SJCRH30 (cell line): ENCODE measurements around the gene RAF1. TPM values are rescaled to one million over a fixed set of nuclear protein-coding genes. Genes with fewer than 3 reads are reported as not detected.

Experiments
- DNase-seq, 2 experiments: peaks; one replicate each; pipeline ENCODE4 v3.0.0-alpha.2; 2015 to 2020
- H3K27ac ChIP-seq: fragments of 250-450 bp; sonication (Bioruptor Pico); 2 replicates; pipeline ENCODE4 v1.5.1; 2020; ENCODE audit warnings: mild to moderate bottlenecking, moderate library complexity
- H3K27me3 ChIP-seq: fragments of 250-450 bp; sonication (Bioruptor Pico); 2 replicates; pipeline ENCODE4 v1.5.1; 2020; ENCODE audit warnings: mild to moderate bottlenecking, moderate library complexity
- H3K36me3 ChIP-seq: fragments of 250-450 bp; sonication (Bioruptor Pico); 2 replicates; pipeline ENCODE4 v1.5.1; 2020; ENCODE audit warnings: mild to moderate bottlenecking, moderate library complexity
- H3K4me1 ChIP-seq: fragments of 250-450 bp; sonication (Bioruptor Pico); 2 replicates; pipeline ENCODE4 v1.5.1; 2020; ENCODE audit warnings: mild to moderate bottlenecking, moderate library complexity
- H3K4me3 ChIP-seq: fragments of 250-450 bp; sonication (Bioruptor Pico); 2 replicates; pipeline ENCODE4 v1.5.1; 2020; ENCODE audit warnings: mild to moderate bottlenecking, moderate library complexity
- H3K9me3 ChIP-seq: fragments of 250-450 bp; sonication (Bioruptor Pico); replicated peaks from 2 replicates; pipeline ENCODE4 v1.5.1; 2020; ENCODE audit warnings: mild to moderate bottlenecking, moderate library complexity
- total RNA-seq: library from RNA; depleted of rRNA; stranded (reverse); fragments of >200 nt; shearing (Covaris generic); gene quantifications from 2 replicates; pipeline ENCODE4 v1.2.3, GENCODE V29; 2014

The RAF1 gene
- total RNA-seq, 1 experiment from 2014 or later, result 129 TPM

DNA sequence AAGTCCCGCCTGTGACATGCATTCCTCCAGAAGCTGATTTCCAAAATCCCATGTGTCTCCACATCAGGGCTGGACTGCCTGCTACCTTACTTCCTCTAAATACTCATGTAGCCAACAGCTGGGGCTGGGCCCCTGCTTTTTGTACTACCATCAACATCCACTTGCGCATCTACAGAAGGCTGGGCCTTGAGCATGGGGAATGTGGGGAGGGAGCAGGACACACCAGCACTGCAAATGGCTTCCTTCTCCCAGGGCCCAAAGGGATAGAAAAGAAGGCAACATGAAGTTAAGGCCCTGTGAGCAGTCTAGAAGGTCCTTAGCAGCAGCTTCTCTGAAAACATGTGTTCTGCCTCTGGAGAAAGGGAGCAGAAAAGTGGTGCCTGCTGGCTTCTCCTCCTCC lies 79.8 kb downstream of the RAF1 start:
- Histone ChIP-seq H3K27ac (no peak overlapping the region), H3K9me3 (0 out of 2 replicates have a peak, but pooled peaks cover 1% of the 10 kb centered on the region), H3K4me3 (no peak overlapping the region), H3K4me1 (peaks cover 5% of the 10 kb centered on the region; the same call in 1 of the 2 replicates), H3K36me3 (peaks cover 80% of the 10 kb centered on the region), H3K27me3 (no peaks in the 10 kb centered on the region)
- DNase-seq, result no peak

DNA sequence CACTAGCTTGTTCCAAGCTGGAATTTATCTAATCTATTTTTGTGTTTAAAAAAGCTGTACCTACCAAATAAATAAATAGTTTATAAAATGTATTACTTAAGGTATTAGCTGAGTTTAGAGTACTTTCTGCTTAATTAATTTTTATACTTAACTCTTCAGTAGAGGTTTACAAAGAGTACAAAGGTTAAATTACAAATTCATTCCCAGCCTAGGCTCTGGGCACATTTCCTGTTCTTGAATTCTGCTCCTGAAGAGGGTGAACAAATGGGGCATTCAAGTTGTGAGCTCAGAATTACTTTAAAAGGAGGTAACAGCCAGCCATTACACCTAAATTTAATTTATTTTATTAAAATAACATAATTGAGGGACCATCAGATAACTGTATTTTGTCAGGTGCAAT lies 80.6 kb downstream of the RAF1 start:
- H3K36me3 ChIP-seq, result peaks cover 72% of the 10 kb centered on the region
- no peaks in the 10 kb centered on the region for H3K9me3 ChIP-seq
- H3K4me3 ChIP-seq, result no peak overlapping the region
- no peak overlapping the region for H3K27ac ChIP-seq
- H3K4me1 ChIP-seq, result peaks cover 5% of the 10 kb centered on the region; the same call in 1 of the 2 replicates
- H3K27me3 ChIP-seq, result no peaks in the 10 kb centered on the region
- DNase-seq, result no peak

DNA sequence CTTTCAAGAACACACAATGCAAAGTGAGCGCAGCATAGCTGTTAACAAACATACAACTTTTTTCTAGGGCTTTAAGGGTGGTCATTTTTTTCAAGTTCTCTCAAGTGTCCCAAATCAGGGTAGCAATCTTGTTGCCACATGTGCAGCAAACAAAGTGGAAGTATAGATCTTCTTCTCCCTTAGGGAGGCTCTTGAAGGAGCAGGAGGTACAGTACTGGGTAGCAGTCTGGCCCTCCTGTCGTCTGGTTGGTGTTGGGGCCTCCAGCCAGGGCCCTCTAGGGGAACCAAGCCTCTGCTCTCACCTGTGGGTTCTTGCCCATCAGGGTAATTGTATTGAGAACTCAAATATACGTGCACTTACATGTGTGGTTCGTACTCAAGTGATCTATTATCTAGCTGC lies 81.2 kb downstream of the RAF1 start:
- Histone ChIP-seq H3K9me3 (no peaks in the 10 kb centered on the region), H3K27ac (no peak overlapping the region), H3K4me3 (no peak overlapping the region), H3K4me1 (peaks cover 2% of the 10 kb centered on the region; the same call in 1 of the 2 replicates), H3K36me3 (peaks cover 71% of the 10 kb centered on the region), H3K27me3 (no peaks in the 10 kb centered on the region)
- DNase-seq, result no peak

DNA sequence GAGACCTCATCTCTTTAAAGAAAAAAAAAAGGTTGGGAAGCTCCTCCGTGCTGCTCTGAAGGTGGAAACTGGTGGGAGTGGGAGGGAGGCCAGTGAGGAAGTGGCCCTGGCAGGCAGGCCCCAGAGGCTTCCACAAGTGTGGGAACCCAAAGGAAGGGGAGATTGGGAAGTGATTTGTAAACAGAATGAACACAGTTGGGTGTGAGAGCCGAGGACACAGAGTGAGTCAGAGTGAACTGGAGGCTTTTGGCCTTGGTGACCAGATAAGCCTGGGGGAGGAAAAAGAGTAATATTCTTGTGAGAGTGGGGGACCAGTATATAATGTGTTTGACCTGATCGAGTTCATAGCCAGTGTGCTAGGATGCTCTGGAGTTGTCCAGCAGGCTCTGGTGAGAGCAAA lies 84.0 kb downstream of the RAF1 start:
- Histone ChIP-seq H3K4me1 (peaks cover 2% of the 10 kb centered on the region; the same call in 1 of the 2 replicates), H3K36me3 (peaks cover 70% of the 10 kb centered on the region), H3K27ac (no peak overlapping the region), H3K4me3 (no peak overlapping the region), H3K27me3 (no peaks in the 10 kb centered on the region), H3K9me3 (no peaks in the 10 kb centered on the region)
- no peak for DNase-seq

DNA sequence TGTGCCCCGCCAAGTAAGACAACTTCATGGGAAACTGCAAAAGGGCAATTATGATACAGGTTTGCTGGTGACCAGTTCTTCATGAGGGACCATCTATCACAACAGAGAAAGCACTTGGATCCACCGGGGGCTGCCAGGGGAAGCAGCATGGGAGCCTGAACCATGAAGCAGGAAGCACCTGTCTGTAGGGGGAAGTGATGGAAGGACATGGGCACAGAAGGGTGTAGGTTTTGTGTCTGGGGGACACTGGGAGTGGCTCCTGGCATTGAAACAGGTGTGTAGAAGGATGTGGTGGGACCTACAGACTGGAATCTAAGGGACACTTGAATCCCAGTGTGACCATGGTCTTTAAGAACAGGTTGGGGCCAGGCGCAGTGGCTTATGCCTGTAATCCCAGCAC lies 84.5 kb downstream of the RAF1 start:
- H3K27me3 ChIP-seq, result no peaks in the 10 kb centered on the region
- no peak overlapping the region for H3K27ac ChIP-seq
- DNase-seq, result no peak
- no peak overlapping the region for H3K4me3 ChIP-seq
- H3K9me3 ChIP-seq, result no peaks in the 10 kb centered on the region
- no peaks in the 10 kb centered on the region for H3K4me1 ChIP-seq
- peaks cover 69% of the 10 kb centered on the region for H3K36me3 ChIP-seq

DNA sequence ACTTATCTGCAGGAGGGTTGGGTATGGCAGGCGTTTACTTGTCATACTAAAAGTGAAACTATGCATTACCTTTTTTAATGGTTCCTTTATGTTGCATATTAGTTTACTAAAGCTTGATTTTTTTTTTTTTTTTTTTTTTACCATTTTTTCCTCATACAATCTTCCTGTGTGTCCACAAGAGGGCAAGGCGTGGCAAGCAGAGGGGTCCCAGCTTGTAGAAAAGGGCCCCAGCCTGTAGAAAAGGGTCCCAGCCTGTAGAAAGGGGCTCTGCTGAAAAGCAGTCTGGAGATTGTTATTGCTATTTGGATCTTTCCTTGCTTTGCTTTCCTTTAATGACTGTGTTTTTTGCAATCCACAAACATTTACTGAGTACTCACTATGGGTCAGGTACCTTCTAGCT lies 85.2 kb downstream of the RAF1 start:
- no peaks in the 10 kb centered on the region for H3K9me3 ChIP-seq
- H3K4me3 ChIP-seq, result no peak overlapping the region
- H3K4me1 ChIP-seq, result no peaks in the 10 kb centered on the region
- no peak for DNase-seq
- H3K27ac ChIP-seq, result no peak overlapping the region
- peaks cover 62% of the 10 kb centered on the region for H3K36me3 ChIP-seq
- H3K27me3 ChIP-seq, result no peaks in the 10 kb centered on the region

DNA sequence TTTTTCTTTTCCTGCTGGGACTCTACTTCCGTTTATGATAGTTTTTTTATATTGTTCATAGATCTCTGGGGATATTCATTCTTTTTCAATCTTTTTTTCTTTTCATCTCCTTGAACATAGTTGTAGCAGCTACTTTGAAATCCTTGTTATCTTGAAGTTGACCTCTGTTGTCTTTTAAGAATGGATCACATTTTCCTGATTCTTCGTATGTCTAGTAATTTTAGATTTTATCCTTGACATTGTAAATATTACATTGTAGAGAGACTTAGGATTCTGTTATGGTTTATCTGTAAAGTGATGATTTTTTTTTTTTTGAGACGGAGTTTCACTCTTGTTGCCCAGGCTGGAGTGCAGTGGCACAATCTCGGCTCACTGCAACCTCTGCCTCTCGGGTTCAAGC lies 86.5 kb downstream of the RAF1 start:
- no peaks in the 10 kb centered on the region for H3K9me3 ChIP-seq
- no peak overlapping the region for H3K27ac ChIP-seq
- H3K27me3 ChIP-seq, result no peaks in the 10 kb centered on the region
- no peak overlapping the region for H3K4me3 ChIP-seq
- DNase-seq, result no peak
- no peaks in the 10 kb centered on the region for H3K4me1 ChIP-seq
- H3K36me3 ChIP-seq, result peaks cover 57% of the 10 kb centered on the region

DNA sequence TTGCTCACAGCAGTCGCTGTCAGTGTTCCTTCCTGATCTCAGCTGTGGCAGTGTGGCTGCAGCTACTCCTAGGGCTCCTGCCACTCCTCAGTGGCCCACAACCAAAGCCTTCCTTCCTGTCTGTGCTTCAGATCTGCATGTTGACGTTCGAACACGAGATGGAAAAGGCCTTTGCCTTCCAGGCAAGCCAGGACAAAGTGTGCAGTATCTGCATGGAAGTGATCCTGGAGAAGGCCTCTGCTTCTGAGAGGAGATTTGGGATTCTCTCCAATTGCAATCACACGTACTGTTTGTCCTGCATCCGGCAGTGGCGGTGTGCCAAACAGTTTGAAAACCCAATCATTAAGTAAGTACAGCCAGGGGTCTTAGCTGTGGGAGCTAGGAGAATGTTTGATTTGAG lies 89.3 kb downstream of the RAF1 start:
- no peak overlapping the region for H3K4me3 ChIP-seq
- no peak overlapping the region for H3K27ac ChIP-seq
- H3K27me3 ChIP-seq, result no peaks in the 10 kb centered on the region
- H3K9me3 ChIP-seq, result no peaks in the 10 kb centered on the region
- H3K36me3 ChIP-seq, result peaks cover 62% of the 10 kb centered on the region
- no peak for DNase-seq
- H3K4me1 ChIP-seq, result no peaks in the 10 kb centered on the region

DNA sequence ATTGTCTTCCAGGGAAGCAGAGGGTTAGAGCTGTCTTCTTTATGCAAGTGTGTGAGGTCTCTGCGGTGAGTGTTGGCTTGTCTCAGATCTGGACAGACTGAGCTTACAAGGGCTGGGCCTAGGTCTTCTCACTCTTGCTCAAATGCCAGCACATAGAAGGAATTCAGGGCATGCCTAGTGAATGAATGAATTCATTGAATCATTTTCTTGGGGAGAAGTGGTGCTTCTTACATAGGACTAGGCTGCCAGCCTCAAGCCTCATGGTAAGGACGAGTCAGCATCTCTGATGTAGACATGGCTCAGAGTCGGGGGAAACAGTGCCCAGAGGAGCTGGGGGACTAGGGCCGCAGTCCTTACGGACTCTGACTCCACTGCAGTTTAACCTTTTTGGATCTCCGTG lies 89.8 kb downstream of the RAF1 start:
- Histone ChIP-seq H3K4me1 (no peaks in the 10 kb centered on the region), H3K4me3 (no peak overlapping the region), H3K27me3 (no peaks in the 10 kb centered on the region), H3K9me3 (no peaks in the 10 kb centered on the region), H3K36me3 (peaks cover 61% of the 10 kb centered on the region), H3K27ac (no peak overlapping the region)
- no peak for DNase-seq

DNA sequence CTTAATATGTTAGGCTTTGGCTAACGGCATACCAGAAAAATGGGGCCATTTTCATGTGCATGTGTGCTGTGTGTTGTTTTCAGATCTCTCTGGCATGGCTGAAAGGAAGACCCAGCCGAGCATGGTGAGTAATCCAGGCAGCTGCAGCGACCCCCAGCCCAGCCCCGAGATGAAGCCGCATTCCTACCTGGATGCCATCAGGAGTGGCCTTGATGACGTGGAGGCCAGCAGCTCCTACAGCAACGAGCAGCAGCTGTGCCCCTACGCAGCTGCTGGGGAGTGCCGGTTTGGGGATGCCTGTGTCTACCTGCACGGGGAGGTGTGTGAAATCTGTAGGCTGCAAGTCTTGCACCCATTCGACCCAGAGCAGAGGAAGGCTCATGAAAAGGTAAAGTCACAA lies 91.9 kb downstream of the RAF1 start:
- Histone ChIP-seq H3K27me3 (no peaks in the 10 kb centered on the region), H3K9me3 (no peaks in the 10 kb centered on the region), H3K4me3 (no peak overlapping the region), H3K27ac (no peak overlapping the region), H3K4me1 (no peaks in the 10 kb centered on the region), H3K36me3 (peaks cover 52% of the 10 kb centered on the region)
- DNase-seq, result no peak

DNA sequence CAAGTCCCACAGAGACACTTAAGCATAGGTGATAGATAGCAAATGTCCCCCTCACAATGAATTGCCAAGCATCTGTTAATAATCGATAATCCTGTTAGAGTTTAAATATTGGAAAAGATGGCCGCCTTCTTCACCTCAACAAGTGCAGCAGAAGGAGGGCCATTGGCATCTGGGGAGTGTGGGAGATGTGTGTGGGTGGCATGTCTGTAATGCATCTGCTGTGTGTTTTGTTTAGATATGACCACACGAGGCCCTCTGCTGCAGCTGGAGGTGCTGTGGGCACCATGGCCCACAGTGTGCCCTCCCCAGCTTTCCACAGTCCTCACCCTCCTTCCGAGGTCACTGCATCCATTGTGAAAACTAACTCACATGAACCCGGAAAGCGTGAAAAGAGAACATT lies 94.1 kb downstream of the RAF1 start:
- no peak for DNase-seq
- no peak overlapping the region for H3K4me3 ChIP-seq
- H3K4me1 ChIP-seq, result no peaks in the 10 kb centered on the region
- no peaks in the 10 kb centered on the region for H3K27me3 ChIP-seq
- peaks cover 2% of the 10 kb centered on the region; the same call in 1 of the 2 replicates for H3K9me3 ChIP-seq
- H3K27ac ChIP-seq, result no peak overlapping the region
- H3K36me3 ChIP-seq, result peaks cover 35% of the 10 kb centered on the region

DNA sequence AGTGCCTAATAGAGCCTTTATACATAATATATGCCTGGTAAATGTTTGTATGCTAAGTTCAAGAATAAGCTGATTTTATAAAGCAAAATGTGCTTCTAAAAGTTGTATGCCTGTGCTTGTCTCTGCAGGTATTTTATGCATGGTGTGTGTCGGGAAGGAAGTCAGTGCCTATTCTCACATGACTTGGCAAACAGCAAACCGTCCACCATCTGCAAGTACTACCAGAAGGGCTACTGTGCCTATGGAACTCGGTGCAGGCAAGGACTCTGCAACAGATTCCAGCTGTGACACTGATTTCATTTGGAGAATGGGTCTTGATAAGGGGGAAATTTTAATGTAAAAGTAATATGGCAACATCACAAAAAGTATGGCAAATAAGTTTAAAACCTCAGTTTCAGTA lies 95.2 kb downstream of the RAF1 start:
- no peak overlapping the region for H3K4me3 ChIP-seq
- H3K36me3 ChIP-seq, result peaks cover 32% of the 10 kb centered on the region
- no peaks in the 10 kb centered on the region for H3K4me1 ChIP-seq
- no peaks in the 10 kb centered on the region for H3K27me3 ChIP-seq
- no peak overlapping the region for H3K27ac ChIP-seq
- DNase-seq, result no peak
- peaks cover 2% of the 10 kb centered on the region; the same call in 1 of the 2 replicates for H3K9me3 ChIP-seq

DNA sequence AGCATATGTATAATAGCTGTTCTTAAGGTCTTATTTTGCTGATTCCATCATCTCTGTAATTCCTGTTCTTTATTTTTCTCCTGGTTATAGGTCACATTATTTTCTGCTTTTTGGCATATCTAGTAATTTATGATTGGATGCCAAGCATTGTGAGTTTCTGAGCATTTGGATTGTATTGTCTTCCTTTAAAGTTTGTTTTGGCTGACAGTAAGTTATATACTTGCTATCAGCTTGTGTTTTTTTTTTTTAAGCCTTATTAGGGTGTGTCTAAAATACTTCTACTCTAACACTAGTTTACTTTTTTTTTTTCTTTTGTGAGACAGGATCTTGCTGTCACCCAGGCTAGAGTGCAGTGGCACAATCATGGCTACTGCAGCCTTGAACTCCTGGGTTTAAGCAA lies 96.9 kb downstream of the RAF1 start:
- peaks cover 20% of the 10 kb centered on the region for H3K36me3 ChIP-seq
- no peak overlapping the region for H3K27ac ChIP-seq
- H3K4me1 ChIP-seq, result peaks cover 7% of the 10 kb centered on the region
- H3K27me3 ChIP-seq, result no peaks in the 10 kb centered on the region
- H3K4me3 ChIP-seq, result no peak overlapping the region
- peaks cover 2% of the 10 kb centered on the region; the same call in 1 of the 2 replicates for H3K9me3 ChIP-seq
- DNase-seq, result no peak

DNA sequence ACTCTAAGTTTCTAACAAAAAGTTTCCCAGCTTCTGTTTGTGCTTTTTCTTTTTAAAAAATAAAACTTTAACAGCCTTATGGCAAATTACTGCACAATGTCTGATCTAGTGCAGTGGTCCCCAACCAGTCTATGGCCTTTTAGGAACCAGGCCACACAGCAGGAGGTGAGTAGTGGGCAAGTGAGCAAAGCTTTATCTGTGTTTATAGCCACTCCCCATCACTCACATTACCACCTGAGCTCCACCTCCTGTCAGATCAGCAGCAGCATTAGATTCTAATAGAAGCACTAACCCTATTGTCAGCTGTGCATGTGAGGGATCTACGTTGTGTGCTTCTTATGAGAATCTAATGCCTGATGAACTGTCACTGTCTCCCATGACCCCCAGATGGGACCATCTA lies 101.5 kb downstream of the RAF1 start:
- no peaks in the 10 kb centered on the region for H3K36me3 ChIP-seq
- H3K27me3 ChIP-seq, result no peaks in the 10 kb centered on the region
- DNase-seq, result no peak
- H3K4me3 ChIP-seq, result no peak overlapping the region
- H3K4me1 ChIP-seq, result peaks cover 22% of the 10 kb centered on the region
- peaks cover 2% of the 10 kb centered on the region; the same call in 1 of the 2 replicates for H3K9me3 ChIP-seq
- no peak overlapping the region for H3K27ac ChIP-seq

DNA sequence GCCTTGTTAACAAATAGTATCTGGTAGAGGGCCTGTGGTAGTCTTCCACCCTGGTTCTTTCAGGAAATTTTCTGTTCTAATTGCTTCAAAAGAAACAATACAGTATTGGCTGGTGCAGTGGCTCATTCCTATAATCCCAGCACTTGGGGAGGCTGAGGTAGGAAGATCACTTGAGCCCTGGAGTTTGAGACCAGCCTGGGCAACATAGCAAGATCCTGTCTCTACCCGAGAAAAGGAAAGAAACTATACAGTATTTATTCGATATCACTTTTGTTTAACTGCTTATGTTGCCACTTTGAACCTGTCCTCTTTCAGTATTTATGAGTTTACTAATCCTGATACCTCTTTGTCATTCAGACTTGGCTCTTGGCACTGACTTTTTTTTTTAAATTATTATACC lies 102.5 kb downstream of the RAF1 start:
- Histone ChIP-seq H3K4me3 (no peak overlapping the region), H3K9me3 (peaks cover 2% of the 10 kb centered on the region; the same call in 1 of the 2 replicates), H3K4me1 (peaks cover 22% of the 10 kb centered on the region), H3K27me3 (no peaks in the 10 kb centered on the region), H3K27ac (no peak overlapping the region), H3K36me3 (no peaks in the 10 kb centered on the region)
- DNase-seq, result no peak

DNA sequence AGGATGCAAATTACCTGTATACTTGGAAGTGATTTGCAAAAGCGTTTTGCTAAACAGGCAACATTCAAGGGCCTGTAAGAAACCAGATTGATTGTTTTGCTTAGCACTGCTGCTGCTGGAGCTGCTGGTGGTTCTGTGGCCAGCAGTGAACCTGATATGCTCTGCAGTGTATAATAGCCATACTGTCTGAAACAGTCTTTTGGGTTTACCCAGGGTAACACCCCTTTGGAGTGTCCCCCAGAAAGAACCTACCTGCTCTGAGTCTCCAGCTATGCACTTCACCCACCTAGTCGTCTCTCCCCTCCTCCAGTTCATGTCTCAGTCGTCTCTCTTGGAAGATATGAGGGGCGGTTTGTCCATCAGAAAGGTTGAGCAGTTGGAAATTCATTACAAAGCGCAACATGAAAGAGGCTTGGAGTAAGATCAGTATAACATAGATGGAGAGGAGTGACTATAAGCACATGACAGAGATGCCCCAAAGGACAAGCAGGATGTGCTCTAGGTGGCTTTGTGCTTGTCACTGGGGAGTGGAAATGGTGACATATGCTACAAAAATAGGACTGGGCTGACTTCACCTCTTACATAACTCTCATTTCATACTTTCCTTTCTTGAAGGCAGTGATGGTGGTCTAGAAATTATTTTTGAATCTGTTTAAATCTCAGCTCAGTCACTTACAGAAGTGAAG lies 103.3 kb downstream of the RAF1 start:
- no peak overlapping the region for H3K27ac ChIP-seq
- H3K4me3 ChIP-seq, result no peak overlapping the region
- H3K27me3 ChIP-seq, result no peaks in the 10 kb centered on the region
- DNase-seq, result no peak
- peaks cover 22% of the 10 kb centered on the region for H3K4me1 ChIP-seq
- no peaks in the 10 kb centered on the region for H3K9me3 ChIP-seq
- no peaks in the 10 kb centered on the region for H3K36me3 ChIP-seq
